ENCODE results near the gene ICAM3.

DNA sequence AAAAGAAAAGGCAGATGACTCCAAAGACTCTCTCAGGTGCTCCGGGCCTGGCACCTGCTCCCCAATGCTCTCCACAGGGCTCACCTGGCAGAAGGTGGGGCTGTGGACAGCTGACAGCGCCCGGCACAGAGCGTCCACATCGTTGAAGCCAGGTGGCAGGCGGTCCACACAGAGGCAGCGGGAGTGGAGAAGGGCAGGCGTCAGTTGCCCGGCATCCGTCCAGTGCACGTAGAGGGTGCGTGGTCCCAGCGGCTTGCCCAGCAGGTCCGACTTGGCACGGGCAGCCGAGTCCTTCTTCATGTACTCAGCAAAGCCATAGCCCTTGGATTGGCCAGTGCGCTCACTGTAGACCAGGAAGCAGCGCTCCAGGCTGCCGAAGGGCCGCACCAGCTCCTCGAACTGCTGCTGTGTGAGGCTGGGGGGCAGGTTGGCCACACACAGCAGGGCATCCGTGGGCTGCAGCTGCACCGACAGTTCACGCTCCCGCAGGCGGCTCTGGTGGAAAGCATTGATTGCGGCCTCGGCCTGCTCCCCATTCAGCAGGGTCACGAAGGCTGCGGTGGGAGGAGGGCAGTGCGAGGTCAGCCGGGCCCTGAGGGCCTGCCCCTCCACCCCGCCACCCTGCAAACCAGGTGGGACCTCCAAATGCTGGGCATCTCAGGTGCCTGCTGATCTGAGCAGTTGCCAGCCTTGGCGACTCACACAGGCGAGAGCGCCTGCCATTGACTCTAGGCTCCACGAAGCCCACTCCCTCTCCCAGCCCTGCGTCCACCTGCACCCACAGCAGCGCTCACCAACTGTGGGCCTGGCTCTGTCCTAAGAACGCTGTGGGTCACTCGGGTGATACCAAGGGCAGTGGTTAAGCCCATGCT is 10.6 kb downstream of the ICAM3 start:
- TF ChIP-seq EZH2 (IDR thresholded peaks at IDR 0.05; ENCODE audit: insufficient read depth, poor library complexity, severe bottlenecking): no peak
- no peak for TF ChIP-seq EZH2phosphoT487 (IDR thresholded peaks at IDR 0.05; ENCODE audit: insufficient read depth, low read depth)
